Measurements from ENCODE around the gene GFOD1.

- TF ChIP-seq CTCF (IDR thresholded peaks at IDR 0.05 in 2 of 3, conservative IDR thresholded peaks at IDR 0.05 in 1 of 3; ENCODE audit: control insufficient read depth in 2 of 3, extremely low read depth in 1 of 3, insufficient read depth in 1 of 3, low read depth in 3 of 3, low read length in 3 of 3), result no peak
- no peak for TF ChIP-seq LARP7 (IDR thresholded peaks at IDR 0.05)
- TF ChIP-seq YBX1 (IDR thresholded peaks at IDR 0.05), result no peak
- no peak for TF ChIP-seq FOS (IDR thresholded peaks at IDR 0.05; ENCODE audit: borderline replicate concordance, extremely low read depth, insufficient read length)
- TF ChIP-seq BHLHE40 (IDR thresholded peaks at IDR 0.05; ENCODE audit: borderline replicate concordance in 1 of 2, low read depth in 2 of 2, low read length in 1 of 2), result peak in 1 of 2 experiments; percentile 48; a peak in 1 of 4 replicates
Observed at GRCh38 chr6:13432526-13433184, 54.7 kb downstream of the GFOD1 start.

All from GM12878 (cell line).